Left ventricle myocardium superior (tissue), 1 donor: ENCODE measurements around the gene FBXL17. TPM values are rescaled to one million over a fixed set of nuclear protein-coding genes. Genes with fewer than 3 reads are reported as not detected.

ENCODE experiments used
- ATAC-seq: fragments of 200-7000 bp; cut with Tn5 transposase; one replicate; pipeline ENCODE4 v1.9.1; 2020; ENCODE audit warnings: mild to moderate bottlenecking, moderate library complexity
- DNase-seq: peaks from one replicate; pipeline ENCODE4 v3.0.0-alpha.2; 2020
- intact Hi-C: fragments of 100-400 bp; cut with micrococcal nuclease; formaldehyde crosslinking; loops from one replicate; pipeline ENCODE4 v1.11.0; 2022
- total RNA-seq: library from RNA; stranded (reverse); fragmentation: NEBNext Ultra II Directional; extraction: Animal tissue kit (Norgen Biotek cat#: 25700); gene quantifications from one replicate; pipeline ENCODE4 v1.2.1, GENCODE V29; 2021
- donor health status: DM: no; HTN: yes; CAD: no; lungs with severe emphysema.

The FBXL17 gene
- total RNA-seq, 1 donor from 2014 or later = 45.1 TPM

- ATAC-seq (peak; percentile 53), DNase-seq (no peak)
- intact Hi-C loops = no loop called here
Measured at GRCh38 chr5:107990881-107991810, 390.8 kb downstream of the FBXL17 start.

- no peak for DNase-seq
- ATAC-seq = peak; percentile 69
- intact Hi-C loops = no loop called here
Measured at GRCh38 chr5:107985144-107985543, 396.8 kb downstream of the FBXL17 start.

- intact Hi-C loops = no loop called here
- ATAC-seq (no peak), DNase-seq (no peak)
Measured at GRCh38 chr5:107982703-107983425, 399.0 kb downstream of the FBXL17 start.

GRCh38 chr5:107980923-107981692, 400.8 kb downstream of the FBXL17 start:
- intact Hi-C loops = no loop called here
- ATAC-seq (no peak), DNase-seq (no peak)

- no peak for DNase-seq
- intact Hi-C loops = no loop called here
- no peak for ATAC-seq
Measured at GRCh38 chr5:107979900-107980299, 402.0 kb downstream of the FBXL17 start.

DNA sequence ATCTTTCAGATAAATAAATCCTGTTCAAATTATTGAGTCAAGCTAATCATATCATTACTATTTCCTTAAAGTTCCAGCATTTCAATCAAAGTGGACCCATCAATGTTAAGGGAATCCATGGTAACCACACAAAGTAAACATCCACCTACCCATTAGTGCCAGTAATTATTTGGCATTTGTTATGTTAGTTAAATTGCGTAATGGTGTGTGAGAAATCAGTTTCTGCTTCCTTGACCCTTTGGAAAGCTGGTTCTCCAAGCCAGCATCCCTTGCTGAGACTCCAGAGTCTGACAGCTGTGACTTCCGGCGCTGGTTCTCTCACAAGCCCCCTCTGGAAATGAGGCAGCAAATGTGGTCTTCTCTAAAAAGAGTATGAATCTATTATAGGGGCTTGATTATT, 402.6 kb downstream of the FBXL17 start:
- intact Hi-C loops = no loop called here
- DNase-seq (no peak), ATAC-seq (no peak)

GRCh38 chr5:107977550-107978071, 404.3 kb downstream of the FBXL17 start:
- no peak for ATAC-seq
- DNase-seq = no peak
- intact Hi-C loops = no loop called here

DNA sequence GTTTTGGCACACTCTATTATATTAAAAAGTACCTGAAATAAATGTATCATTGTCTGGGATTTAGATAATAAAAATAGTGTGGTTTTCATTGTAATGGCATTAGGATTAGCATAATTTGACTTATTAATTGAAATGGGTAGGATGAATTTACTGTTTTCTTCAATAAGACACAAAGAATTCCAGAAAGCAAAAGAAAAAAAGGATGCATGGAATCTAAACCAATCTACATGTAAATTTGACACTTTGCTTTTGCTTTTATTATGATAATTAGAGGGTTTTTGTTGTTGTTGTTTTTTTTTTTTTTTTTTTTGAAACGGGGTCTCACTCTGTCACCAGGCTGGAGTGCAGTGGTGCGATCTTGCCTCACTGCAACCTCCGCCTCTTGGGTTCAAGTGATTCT, 406.3 kb downstream of the FBXL17 start:
- no peak for DNase-seq
- no peak for ATAC-seq
- intact Hi-C loops = no loop called here

GRCh38 chr5:107971846-107972245, 410.1 kb downstream of the FBXL17 start:
- no peak for DNase-seq
- ATAC-seq = no peak
- intact Hi-C loops = no loop called here

DNA sequence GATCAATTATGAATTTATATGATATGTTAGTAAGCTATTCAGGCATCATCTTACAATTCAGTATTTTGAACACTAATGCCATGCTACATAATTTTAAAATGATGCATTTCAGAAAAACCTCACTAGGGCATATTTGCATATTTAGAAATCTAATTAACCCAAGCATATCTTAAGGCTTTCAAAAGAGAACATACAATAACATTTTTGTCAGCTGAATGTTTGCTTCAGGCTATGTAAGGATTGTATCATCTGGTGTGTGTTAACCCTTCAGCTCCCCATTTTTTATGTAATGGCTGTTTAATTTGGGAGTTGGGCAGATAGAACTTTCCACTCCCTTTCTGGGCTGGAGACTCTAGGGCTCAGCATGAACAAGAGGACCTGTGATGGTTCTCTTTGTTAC, 412.1 kb downstream of the FBXL17 start:
- DNase-seq (no peak), ATAC-seq (no peak)
- intact Hi-C loops = no loop called here

- ATAC-seq (peak; percentile 75), DNase-seq (no peak)
- intact Hi-C loops = no loop called here
Measured at GRCh38 chr5:107968998-107969397, 412.9 kb downstream of the FBXL17 start.

GRCh38 chr5:107968406-107968843, 413.5 kb downstream of the FBXL17 start:
- no peak for DNase-seq
- ATAC-seq = peak; percentile 69
- intact Hi-C loops = no loop called here

DNA sequence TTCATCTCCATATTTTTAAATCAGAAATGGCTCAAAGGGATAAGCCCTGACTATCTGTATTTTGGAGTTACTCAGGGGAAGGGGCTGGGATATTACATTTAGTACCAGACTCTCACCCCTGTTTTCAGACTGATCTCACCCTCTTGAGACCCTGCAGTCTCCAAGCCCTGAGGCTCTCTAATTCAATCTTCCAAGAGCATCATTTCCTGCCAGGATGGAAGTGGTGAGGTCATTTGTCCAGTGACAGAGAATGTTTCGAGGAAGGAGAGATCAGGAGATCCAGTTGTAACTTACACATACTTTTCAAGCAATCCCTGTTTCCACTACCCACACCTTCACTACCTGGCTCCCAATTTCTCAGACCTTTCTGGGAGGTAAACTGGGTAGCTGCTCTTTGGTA, 415.7 kb downstream of the FBXL17 start:
- ATAC-seq = no peak
- intact Hi-C loops = no loop called here
- no peak for DNase-seq

GRCh38 chr5:107964722-107965121, 417.2 kb downstream of the FBXL17 start:
- no peak for DNase-seq
- intact Hi-C loops = no loop called here

GRCh38 chr5:107959573-107960279, 422.2 kb downstream of the FBXL17 start:
- intact Hi-C loops = no loop called here
- ATAC-seq (no peak), DNase-seq (no peak)

More at GRCh38 chr5:107964722-107965121, 417.2 kb downstream of the FBXL17 start:
- ATAC-seq = no peak

- no peak for DNase-seq
- ATAC-seq = no peak
- intact Hi-C loops = no loop called here
Measured at GRCh38 chr5:107958861-107959260, 423.0 kb downstream of the FBXL17 start.

DNA sequence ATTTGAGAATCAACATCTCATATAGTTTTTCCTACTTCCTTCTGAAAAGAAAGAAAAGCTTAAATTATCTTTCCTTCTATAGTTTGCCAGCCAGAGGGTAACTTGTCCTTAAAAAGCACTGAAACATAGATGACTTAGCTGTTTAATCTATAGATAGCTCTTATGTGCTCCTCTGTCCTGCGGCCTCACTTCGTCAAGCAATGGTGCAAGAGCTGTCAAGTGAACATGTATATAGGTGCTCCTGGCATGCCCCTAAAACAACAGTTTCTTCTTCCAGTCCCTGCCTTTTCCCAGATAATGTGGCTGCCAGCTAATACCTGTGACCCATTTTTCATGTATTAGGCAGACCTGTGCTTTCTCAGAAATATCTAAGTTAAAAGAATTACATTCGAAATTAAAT, 423.5 kb downstream of the FBXL17 start:
- DNase-seq (no peak), ATAC-seq (no peak)
- intact Hi-C loops = no loop called here

GRCh38 chr5:107957051-107957450, 424.8 kb downstream of the FBXL17 start:
- no peak for DNase-seq
- ATAC-seq = no peak

DNA sequence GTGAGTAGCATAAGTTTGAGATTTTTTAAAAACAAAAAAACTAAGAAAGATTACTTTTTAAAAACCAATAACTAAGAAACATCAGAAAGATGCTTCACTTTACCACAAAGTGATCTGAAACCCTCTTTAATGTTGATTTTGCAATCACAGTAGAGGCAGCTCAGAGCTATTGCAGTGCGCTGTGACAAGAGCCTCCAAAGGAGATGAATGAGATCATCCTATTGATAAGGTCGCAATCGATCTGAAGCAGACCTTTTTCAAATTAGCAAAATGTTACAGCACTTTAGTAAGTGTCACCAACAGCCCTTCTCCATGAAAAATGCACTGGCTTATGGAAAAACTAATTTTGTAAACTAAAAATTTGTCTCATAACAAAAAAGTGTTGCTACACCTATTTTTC, 426.6 kb downstream of the FBXL17 start:
- ATAC-seq = no peak
- DNase-seq = no peak
- intact Hi-C loops = no loop called here

More at GRCh38 chr5:107957051-107957450, 424.8 kb downstream of the FBXL17 start:
- intact Hi-C loops = no loop called here
